ENCODE measurements around the gene CCDC127.
"Not testable (repeated sequence)": the region's sequence is repeated elsewhere in the genome, so short reads cannot be mapped to it uniquely, and the experiment has no call there.

DNA sequence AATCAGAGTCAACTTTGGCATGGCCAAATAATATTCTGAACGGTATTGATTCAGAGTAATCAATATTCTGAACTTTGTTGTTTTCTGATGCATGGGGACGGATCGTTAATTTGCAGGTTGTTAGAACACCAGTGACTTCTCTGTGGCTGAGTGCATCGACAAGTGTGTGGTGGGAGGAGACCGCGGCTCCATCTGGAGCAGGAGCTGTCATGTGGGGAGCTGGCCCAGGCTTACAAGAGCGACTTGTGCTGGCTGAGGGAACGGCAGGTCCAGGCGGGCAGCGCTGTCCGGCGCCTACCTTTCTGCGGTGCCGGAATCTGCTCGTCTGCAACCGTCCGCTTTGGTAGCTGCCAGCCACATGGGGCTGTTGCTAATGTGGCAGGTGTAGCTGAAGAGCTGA, 9.4 kb upstream of the CCDC127 start:
- not testable (repeated sequence) for TF ChIP-seq CTCF (IDR thresholded peaks at IDR 0.05; ENCODE audit: borderline replicate concordance, extremely low read depth, low read length, poor library complexity, severe bottlenecking); EZH2 (IDR thresholded peaks at IDR 0.05; ENCODE audit: borderline replicate concordance, low read depth, low read length, severe bottlenecking)
